NCI-H2227 (cell line): ENCODE results near the gene MRPL34.
A peak's percentile ranks its signal among the peaks of the same experiment; 100 is the strongest.
"Not testable (repeated sequence)": the region's sequence is repeated elsewhere in the genome, so short reads cannot be mapped to it uniquely, and the experiment has no call there.

Experiments used
- DNase-seq: peaks from one replicate; lab custom pipeline; 2025; ENCODE audit not compliant: unreplicated experiment; lab: John Stamatoyannopoulos, UW

MRPL34 gene

GRCh38 chr19:17305517-17306284, at the start of gene MRPL34:
TSS of gene MRPL34 (plus strand) at chr19:17305872. CDS start at chr19:17305893, 21 bp downstream.
- peak; percentile 98 for DNase-seq

- DNase-seq: no peak
Observed at GRCh38 chr19:17256130-17256529, 49.5 kb upstream of the MRPL34 start.

GRCh38 chr19:17259118-17259780, 46.4 kb upstream of the MRPL34 start:
- peak; percentile 16 for DNase-seq

- DNase-seq: no peak
Observed at GRCh38 chr19:17259934-17260333, 45.7 kb upstream of the MRPL34 start.

- DNase-seq: peak; percentile 26
Observed at GRCh38 chr19:17260842-17261325, 44.8 kb upstream of the MRPL34 start.

- DNase-seq: no peak
Observed at GRCh38 chr19:17262557-17262956, 43.1 kb upstream of the MRPL34 start.

- DNase-seq: no peak
Observed at GRCh38 chr19:17263712-17264640, 41.7 kb upstream of the MRPL34 start.

- DNase-seq: no peak
Observed at GRCh38 chr19:17264641-17264979, 41.1 kb upstream of the MRPL34 start, which contains the start of gene USHBP1. TSS of gene USHBP1 (minus strand) at chr19:17264745. CDS start at chr19:17264299, 446 bp downstream.

- no peak for DNase-seq
Observed at GRCh38 chr19:17266026-17266425, 39.6 kb upstream of the MRPL34 start.

GRCh38 chr19:17266589-17266974, 39.1 kb upstream of the MRPL34 start:
- DNase-seq: no peak

- peak; percentile 98 for DNase-seq
Observed at GRCh38 chr19:17266975-17267788, 38.5 kb upstream of the MRPL34 start, which contains the start of gene BABAM1. TSS of gene BABAM1 (plus strand) at chr19:17267443. CDS start at chr19:17268807, 1,364 bp downstream.

- no peak for DNase-seq
Observed at GRCh38 chr19:17268754-17269153, 36.9 kb upstream of the MRPL34 start.

- DNase-seq: not testable (repeated sequence)
Observed at GRCh38 chr19:17274892-17275291, 30.8 kb upstream of the MRPL34 start.

- no peak for DNase-seq
Observed at GRCh38 chr19:17275441-17276175, 30.1 kb upstream of the MRPL34 start.

- DNase-seq: no peak
Observed at GRCh38 chr19:17279436-17279835, 26.2 kb upstream of the MRPL34 start.

- peak; percentile 77 for DNase-seq
Observed at GRCh38 chr19:17281391-17282304, 24.0 kb upstream of the MRPL34 start, which contains the start of gene ANKLE1. TSS of gene ANKLE1 (plus strand) at chr19:17281901. CDS start at chr19:17281921, 20 bp downstream.

- peak; percentile 78 for DNase-seq
Observed at GRCh38 chr19:17282488-17283125, 23.1 kb upstream of the MRPL34 start.

GRCh38 chr19:17283504-17283996, 22.1 kb upstream of the MRPL34 start:
- no peak for DNase-seq
